OCI-LY7 (cell line): Measurements from ENCODE around the gene ARHGAP28.

Experiments used
- CTCF ChIP-seq: fragments of 200-600 bp; sonication (generic); conservative IDR thresholded peaks from 2 replicates; pipeline ENCODE4 v1.5.1; 2014; ENCODE audit warnings: mild to moderate bottlenecking, antibody characterized with exemption, low read length, moderate library complexity, mixed read lengths
- EZH2phosphoT487 ChIP-seq: fragments of 200-600 bp; sonication (generic); IDR thresholded peaks from 2 replicates; pipeline ENCODE4 v1.6.1; 2018; ENCODE audit warnings: low read depth, borderline replicate concordance, mild to moderate bottlenecking, mixed run types, antibody characterized with exemption, low read length, moderate library complexity, mixed read lengths

- TF ChIP-seq CTCF = no peak
- TF ChIP-seq EZH2phosphoT487 = no peak
These were observed 688 bp upstream of the ARHGAP28 start for GRCh38 chr18:6728809-6729246.
